Neural cell (in vitro differentiated cells): ENCODE data around the gene PPP2R1A.

ENCODE experiments used
- CTCF ChIP-seq: fragments of 450-650 bp; IDR thresholded peaks from 2 replicates; pipeline ENCODE4 v1.5.1; 2014; ENCODE audit warnings: antibody characterized with exemption, mild to moderate bottlenecking, moderate library complexity; ENCODE audit not compliant: poor library complexity, severe bottlenecking
- EP300 ChIP-seq: fragments of 450-650 bp; conservative IDR thresholded peaks from 2 replicates; pipeline ENCODE4 v1.6.1; 2014; ENCODE audit warnings: antibody characterized with exemption, mild to moderate bottlenecking, moderate library complexity; ENCODE audit not compliant: poor library complexity, severe bottlenecking
- EZH2 ChIP-seq: fragments of 200-600, 300-800 bp; shearing (Covaris generic), sonication (generic); IDR thresholded peaks from 2 replicates; pipeline ENCODE4 v1.6.1; 2014; ENCODE audit warnings: antibody characterized with exemption, low read length, borderline replicate concordance, mild to moderate bottlenecking; ENCODE audit not compliant: insufficient read depth, poor library complexity, severe bottlenecking
- POLR2AphosphoS5 ChIP-seq: IDR thresholded peaks from 2 replicates; pipeline ENCODE4 v1.6.1; 2012
- RAD21 ChIP-seq: fragments of 450-650 bp; conservative IDR thresholded peaks from 2 replicates; pipeline ENCODE4 v1.6.1; 2014; ENCODE audit warnings: antibody characterized with exemption, mild to moderate bottlenecking, moderate library complexity
- REST ChIP-seq: IDR thresholded peaks from 2 replicates; pipeline ENCODE4 v1.6.1; 2012; ENCODE audit warnings: borderline replicate concordance
- TAF1 ChIP-seq: IDR thresholded peaks from 2 replicates; pipeline ENCODE4 v1.6.1; 2012; ENCODE audit warnings: low read depth

GRCh38 chr19:52170863-52171320, 19.0 kb upstream of the PPP2R1A start:
- TF ChIP-seq CTCF (no peak), EP300 (no peak), POLR2AphosphoS5 (no peak), EZH2 (no peak), TAF1 (no peak), RAD21 (no peak), REST (no peak)
